Hepatocyte (in vitro differentiated cells): ENCODE results near the gene PPBP. TPM values are rescaled to one million over a fixed set of nuclear protein-coding genes. Genes with fewer than 3 reads are reported as not detected.

ENCODE experiments used
- DNase-seq: peaks from one replicate; pipeline ENCODE4 v3.0.0-alpha.2; 2016; ENCODE audit warnings: low spot score
- H2AFZ ChIP-seq: fragments of 200-600 bp; sonication (generic); 2 replicates; pipeline ENCODE4 v1.6.0; 2016; ENCODE audit warnings: antibody characterized with exemption, mild to moderate bottlenecking
- H3K27ac ChIP-seq: fragments of 200-600 bp; sonication (generic); 2 replicates; pipeline ENCODE4 v1.5.1; 2016; ENCODE audit warnings: mild to moderate bottlenecking
- H3K27me3 ChIP-seq: fragments of 200-600 bp; sonication (generic); 2 replicates; pipeline ENCODE4 v1.6.1; 2016
- H3K36me3 ChIP-seq: fragments of 200-600 bp; sonication (generic); replicated peaks from 2 replicates; pipeline ENCODE4 v1.5.1; 2016; ENCODE audit warnings: low read depth; ENCODE audit not compliant: insufficient read depth
- H3K4me1 ChIP-seq: fragments of 200-600 bp; sonication (generic); 2 replicates; pipeline ENCODE4 v1.5.1; 2016; ENCODE audit warnings: mild to moderate bottlenecking, moderate library complexity; ENCODE audit not compliant: insufficient read depth
- H3K4me2 ChIP-seq: fragments of 200-600 bp; sonication (generic); 2 replicates; pipeline ENCODE4 v1.6.0; 2016
- H3K4me3 ChIP-seq: fragments of 200-600 bp; sonication (generic); 2 replicates; pipeline ENCODE4 v1.5.1; 2016; ENCODE audit warnings: mild to moderate bottlenecking
- H3K79me2 ChIP-seq: fragments of 200-600 bp; sonication (generic); 2 replicates; pipeline ENCODE4 v1.6.0; 2017; ENCODE audit warnings: mild to moderate bottlenecking
- H3K9me2 ChIP-seq: fragments of 200-600 bp; sonication (generic); replicated peaks from 2 replicates; pipeline ENCODE4 v1.6.0; 2017; ENCODE audit warnings: mild to moderate bottlenecking; ENCODE audit not compliant: insufficient read depth
- H3K9me3 ChIP-seq: fragments of 200-600 bp; sonication (generic); 2 replicates; pipeline ENCODE4 v1.5.1; 2016; ENCODE audit warnings: low read depth, mild to moderate bottlenecking
- H4K20me1 ChIP-seq: fragments of 200-600 bp; sonication (generic); 2 replicates; pipeline ENCODE4 v1.6.0; 2016; ENCODE audit warnings: mild to moderate bottlenecking; ENCODE audit not compliant: insufficient read depth, poor library complexity, severe bottlenecking
- CTCF ChIP-seq: fragments of 200-600 bp; sonication (generic); IDR thresholded peaks from 2 replicates; pipeline ENCODE4 v1.5.1; 2016; ENCODE audit warnings: antibody characterized with exemption, mild to moderate bottlenecking; ENCODE audit not compliant: poor library complexity
- EZH2 ChIP-seq: fragments of 200-600 bp; sonication (generic); IDR thresholded peaks from 2 replicates; pipeline ENCODE4 v1.6.1; 2016; ENCODE audit warnings: antibody characterized with exemption, mild to moderate bottlenecking, borderline replicate concordance
- EZH2phosphoT487 ChIP-seq: fragments of 200-600 bp; sonication (generic); IDR thresholded peaks from one replicate; pipeline ENCODE4 v1.6.1; 2018; ENCODE audit warnings: antibody characterized with exemption, mild to moderate bottlenecking, low read depth, moderate library complexity; ENCODE audit not compliant: unreplicated experiment, severe bottlenecking
- WGBS: methylation state at CpG from one replicate; pipeline ENCODE4 v1.1.6; 2016; ENCODE audit warnings: low lambda C conversion rate; ENCODE audit errors: missing lambda C conversion rate; 5-methylcytosine and 5-hydroxymethylcytosine counted together
- polyA plus RNA-seq: library from polyadenylated mRNA; unstranded; fragments of >200 nt; fragmentation: Nextera tagmentation; extraction: Ambion mirVana; gene quantifications from 2 replicates; pipeline ENCODE4 v1.2.1, GENCODE V29; 2016
- total RNA-seq: library from RNA; depleted of rRNA; stranded (reverse); fragments of >200 nt; gene quantifications from 2 replicates; pipeline ENCODE4 v1.2.3, GENCODE V29; 2014

PPBP gene
- total and polyA plus RNA-seq, 2 experiments from 2014 or later = 1.2 TPM; not detected in 1

DNA sequence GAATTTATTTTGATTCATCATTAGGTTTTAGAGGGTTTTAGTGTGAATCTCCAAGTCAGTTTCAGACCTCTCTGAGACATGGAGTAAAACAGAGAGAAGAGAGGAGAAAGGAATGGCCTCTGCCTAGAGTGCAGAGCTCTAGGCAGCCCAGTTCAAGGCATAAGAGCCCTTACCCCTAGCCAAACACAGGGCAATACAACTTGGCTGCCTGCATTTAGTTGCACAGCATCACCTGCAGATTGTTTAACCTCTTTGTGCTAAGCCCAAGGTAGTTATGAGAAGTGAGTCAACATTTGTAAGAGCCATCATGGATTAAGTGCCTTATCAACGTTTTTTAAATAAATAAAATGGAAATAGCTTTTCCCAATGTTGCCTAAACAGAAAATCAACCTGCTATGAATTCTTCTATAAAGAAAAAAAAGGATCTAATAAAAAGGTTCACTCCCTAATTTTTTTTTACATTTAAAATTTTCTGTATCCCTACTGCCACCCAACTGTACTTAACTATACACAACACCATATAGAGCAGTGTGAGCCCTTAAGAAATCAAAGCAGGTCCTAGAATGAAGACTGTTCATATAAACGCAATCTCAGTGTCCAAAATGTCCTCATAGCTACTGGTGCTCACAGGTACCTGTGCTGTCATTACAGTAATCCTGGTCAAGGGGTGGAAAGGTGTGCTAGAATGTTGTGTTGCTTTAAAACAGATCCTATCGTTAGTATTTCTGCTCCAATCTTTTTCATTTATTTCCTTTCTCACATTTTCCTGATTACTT, 42.1 kb downstream of the PPBP start:
- 66% methylated on average over 3 of the region's 3 CpGs for WGBS
- Histone ChIP-seq H3K36me3 (no peaks in the 10 kb centered on the region), H3K4me1 (no peaks in the 10 kb centered on the region), H3K27ac (no peak overlapping the region), H3K4me2 (no peak overlapping the region), H3K27me3 (peaks cover 30% of the 10 kb centered on the region), H3K9me2 (no peaks in the 10 kb centered on the region), H4K20me1 (no peaks in the 10 kb centered on the region), H2AFZ (no peak overlapping the region), H3K9me3 (no peaks in the 10 kb centered on the region), H3K4me3 (no peak overlapping the region), H3K79me2 (no peaks in the 10 kb centered on the region)
- DNase-seq = no peak
- TF ChIP-seq EZH2phosphoT487 (no peak), CTCF (no peak), EZH2 (no peak)

DNA sequence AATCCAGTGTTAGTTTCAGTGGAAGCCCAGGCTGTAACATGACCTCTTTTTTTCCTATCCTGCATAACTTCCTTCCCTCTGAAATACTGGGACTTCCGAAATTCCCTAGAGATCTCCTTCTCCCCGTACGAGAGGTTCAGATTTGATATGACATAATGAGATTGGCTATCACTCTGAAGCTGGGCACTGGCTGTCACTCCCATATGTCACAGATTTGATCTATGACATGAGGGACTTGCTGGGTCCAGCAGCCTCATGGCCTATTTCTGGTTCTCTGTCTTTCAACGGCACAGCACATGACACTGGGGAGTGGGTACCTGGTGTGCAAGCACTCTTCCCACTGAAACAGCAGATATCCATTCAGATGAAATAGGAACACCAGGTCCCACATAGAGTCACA, 42.9 kb downstream of the PPBP start:
- peaks cover 30% of the 10 kb centered on the region for H3K27me3 ChIP-seq
- H3K9me2 ChIP-seq = no peaks in the 10 kb centered on the region
- H3K79me2 ChIP-seq = no peaks in the 10 kb centered on the region
- no peak for DNase-seq
- no peak overlapping the region for H2AFZ ChIP-seq
- TF ChIP-seq EZH2 = no peak
- TF ChIP-seq EZH2phosphoT487 = no peak
- no peak for TF ChIP-seq CTCF
- no peak overlapping the region for H3K4me3 ChIP-seq
- peak overlapping the region; percentile 98 for H3K4me2 ChIP-seq
- no peaks in the 10 kb centered on the region for H3K4me1 ChIP-seq
- H3K27ac ChIP-seq = no peak overlapping the region
- WGBS = 73% methylated on average over 4 of the region's 4 CpGs
- H4K20me1 ChIP-seq = no peaks in the 10 kb centered on the region
- H3K36me3 ChIP-seq = no peaks in the 10 kb centered on the region
- no peaks in the 10 kb centered on the region for H3K9me3 ChIP-seq

GRCh38 chr4:73944061-73944875, 43.7 kb downstream of the PPBP start:
- H3K4me1 ChIP-seq = no peaks in the 10 kb centered on the region
- H3K9me3 ChIP-seq = no peaks in the 10 kb centered on the region
- H3K36me3 ChIP-seq = no peaks in the 10 kb centered on the region
- peak overlapping the region; percentile 36 for H3K4me3 ChIP-seq
- H3K4me2 ChIP-seq = peak overlapping the region; percentile 98
- no peak overlapping the region for H3K27ac ChIP-seq
- no peaks in the 10 kb centered on the region for H3K9me2 ChIP-seq
- H3K79me2 ChIP-seq = no peaks in the 10 kb centered on the region
- H4K20me1 ChIP-seq = no peaks in the 10 kb centered on the region
- peak overlapping the region; percentile 76 for H2AFZ ChIP-seq
- TF ChIP-seq EZH2 (peak; percentile 84), CTCF (peak; percentile 9), EZH2phosphoT487 (no peak)
- 4% methylated on average over 43 of the region's 49 CpGs for WGBS
- peak; percentile 42 for DNase-seq
- peaks cover 30% of the 10 kb centered on the region for H3K27me3 ChIP-seq
